NK-92 treated with Interleukin-12 subunit alpha and Interleukin-12 subunit beta, amount 100 ng/mL, for 24 hours (cell line): ENCODE data around the gene NPIPA7.
"Not testable (repeated sequence)": the region's sequence is repeated elsewhere in the genome, so short reads cannot be mapped to it uniquely, and the experiment has no call there.

Experiments used
- DNase-seq: peaks from one replicate; lab custom pipeline; 2025; lab: John Stamatoyannopoulos, UW

Gene NPIPA7

DNA sequence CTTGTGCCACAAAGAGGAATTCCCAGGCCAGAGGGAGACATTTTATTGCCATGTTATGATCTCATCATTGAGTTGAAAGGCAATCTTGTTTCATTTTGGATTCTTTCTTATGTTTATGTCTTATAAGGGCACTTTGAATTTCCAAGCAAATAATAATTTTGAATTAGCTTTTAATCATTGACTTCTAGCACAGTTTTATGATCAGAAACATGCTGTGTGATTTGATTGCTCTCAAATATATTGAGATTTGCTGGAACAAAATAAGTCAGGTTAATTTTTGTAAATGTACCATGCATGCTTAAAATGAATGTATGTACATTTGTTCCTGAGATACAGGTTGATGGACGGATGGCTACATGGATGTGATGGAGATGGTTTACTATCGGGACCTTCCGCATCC, at the start of gene NPIPA7:
NPIPA7 (plus strand) TSS at position 301 of the 400 bp plus-strand sequence. CDS start 105 bp downstream, outside the sequence.
- DNase-seq, result not testable (repeated sequence)

GRCh38 chr16:16331466-16331865, 47.5 kb upstream of the NPIPA7 start:
- not testable (repeated sequence) for DNase-seq

DNA sequence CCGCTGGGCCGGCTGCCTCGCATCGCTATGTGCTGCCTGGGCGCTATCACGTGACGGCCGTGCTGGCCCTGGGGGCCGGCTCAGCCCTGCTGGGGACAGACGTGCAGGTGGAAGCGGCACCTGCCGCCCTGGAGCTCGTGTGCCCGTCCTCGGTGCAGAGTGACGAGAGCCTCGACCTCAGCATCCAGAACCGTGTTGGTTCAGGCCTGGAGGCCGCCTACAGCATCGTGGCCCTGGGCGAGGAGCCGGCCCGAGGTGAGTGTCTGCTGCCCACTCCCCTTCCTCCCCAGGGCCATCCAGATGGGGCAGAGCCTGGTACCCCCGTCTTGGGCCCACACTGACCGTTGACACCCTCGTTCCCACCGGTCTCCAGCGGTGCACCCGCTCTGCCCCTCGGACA, 21.4 kb upstream of the NPIPA7 start:
- DNase-seq, result not testable (repeated sequence)

DNA sequence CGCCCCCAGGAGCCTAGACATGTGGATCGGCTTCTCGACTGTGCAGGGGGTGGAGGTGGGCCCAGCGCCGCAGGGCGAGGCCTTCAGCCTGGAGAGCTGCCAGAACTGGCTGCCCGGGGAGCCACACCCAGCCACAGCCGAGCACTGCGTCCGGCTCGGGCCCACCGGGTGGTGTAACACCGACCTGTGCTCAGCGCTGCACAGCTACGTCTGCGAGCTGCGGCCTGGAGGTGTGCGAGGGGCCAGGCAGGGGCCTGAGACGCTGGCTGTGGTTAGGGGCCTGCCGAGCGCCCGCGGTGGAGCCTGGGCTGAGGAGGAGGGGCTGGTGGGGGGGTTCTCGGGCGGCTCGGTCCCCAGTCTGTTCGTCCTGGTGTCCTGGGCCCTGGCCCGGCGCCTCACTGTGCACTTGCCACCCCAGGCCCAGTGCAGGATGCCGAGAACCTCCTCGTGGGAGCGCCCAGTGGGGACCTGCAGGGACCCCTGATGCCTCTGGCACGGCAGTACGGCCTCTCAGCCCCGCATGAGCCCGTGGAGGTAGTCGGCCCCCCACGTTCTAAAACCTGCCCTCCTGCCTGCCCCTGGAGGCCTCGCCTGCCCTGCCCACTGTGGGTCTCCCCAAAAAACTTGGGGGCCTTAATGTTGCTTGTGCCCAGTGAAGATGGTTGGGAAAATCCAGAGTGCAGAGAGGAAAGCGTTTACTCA, 20.2 kb upstream of the NPIPA7 start:
- DNase-seq, result not testable (repeated sequence)

DNA sequence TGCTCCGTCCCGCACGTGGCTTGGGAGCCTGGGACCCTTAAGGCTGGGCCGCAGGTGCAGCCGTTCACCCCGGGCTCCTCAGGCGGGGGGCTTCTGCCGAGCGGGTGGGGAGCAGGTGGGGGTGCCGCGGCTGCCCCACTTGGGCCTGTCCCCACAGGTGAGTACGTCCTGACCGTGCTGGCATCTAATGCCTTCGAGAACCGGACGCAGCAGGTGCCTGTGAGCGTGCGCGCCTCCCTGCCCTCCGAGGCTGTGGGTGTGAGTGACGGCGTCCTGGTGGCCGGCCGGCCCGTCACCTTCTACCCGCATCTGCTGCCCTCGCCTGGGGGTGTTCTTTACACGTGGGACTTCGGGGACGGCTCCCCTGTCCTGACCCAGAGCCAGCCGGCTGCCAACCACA, 15.3 kb upstream of the NPIPA7 start:
- DNase-seq, result not testable (repeated sequence)

DNA sequence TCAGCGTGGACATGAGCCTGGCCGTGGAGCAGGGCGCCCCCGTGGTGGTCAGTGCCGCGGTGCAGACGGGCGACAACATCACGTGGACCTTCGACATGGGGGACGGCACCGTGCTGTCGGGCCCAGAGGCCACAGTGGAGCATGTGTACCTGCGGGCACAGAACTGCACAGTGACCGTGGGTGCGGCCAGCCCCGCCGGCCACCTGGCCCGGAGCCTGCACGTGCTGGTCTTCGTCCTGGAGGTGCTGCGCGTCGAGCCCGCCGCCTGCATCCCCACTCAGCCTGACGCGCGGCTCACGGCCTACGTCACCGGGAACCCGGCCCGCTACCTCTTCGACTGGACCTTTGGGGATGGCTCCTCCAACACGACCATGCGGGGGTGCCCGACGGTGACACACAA, 14.8 kb upstream of the NPIPA7 start:
- DNase-seq, result not testable (repeated sequence)

DNA sequence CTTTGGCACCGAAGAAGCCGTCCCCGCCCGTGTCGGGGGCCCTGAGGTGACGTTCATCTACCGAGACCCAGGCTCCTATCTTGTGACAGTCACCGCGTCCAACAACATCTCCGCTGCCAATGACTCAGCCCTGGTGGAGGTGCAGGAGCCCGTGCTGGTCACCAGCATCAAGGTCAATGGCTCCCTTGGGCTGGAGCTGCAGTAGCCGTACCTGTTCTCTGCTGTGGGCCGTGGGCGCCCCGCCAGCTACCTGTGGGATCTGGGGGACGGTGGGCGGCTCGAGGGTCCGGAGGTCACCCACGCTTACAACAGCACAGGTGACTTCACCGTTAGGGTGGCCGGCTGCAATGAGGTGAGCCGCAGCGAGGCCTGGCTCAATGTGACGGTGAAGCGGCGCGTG, 14.2 kb upstream of the NPIPA7 start:
- not testable (repeated sequence) for DNase-seq

- DNase-seq, result not testable (repeated sequence)
Observed at GRCh38 chr16:16365319-16365718, 13.6 kb upstream of the NPIPA7 start.

DNA sequence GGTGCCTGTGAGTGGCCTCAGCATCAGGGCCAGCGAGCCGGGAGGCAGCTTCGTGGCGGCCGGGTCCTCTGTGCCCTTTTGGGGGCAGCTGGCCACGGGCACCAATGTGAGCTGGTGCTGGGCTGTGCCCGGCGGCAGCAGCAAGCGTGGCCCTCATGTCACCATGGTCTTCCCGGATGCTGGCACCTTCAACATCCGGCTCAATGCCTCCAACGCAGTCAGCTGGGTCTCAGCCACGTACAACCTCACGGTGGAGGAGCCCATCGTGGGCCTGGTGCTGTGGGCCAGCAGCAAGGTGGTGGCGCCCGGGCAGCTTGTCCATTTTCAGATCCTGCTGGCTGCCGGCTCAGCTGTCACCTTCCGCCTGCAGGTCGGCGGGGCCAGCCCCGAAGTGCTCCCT, 13.1 kb upstream of the NPIPA7 start:
- not testable (repeated sequence) for DNase-seq

DNA sequence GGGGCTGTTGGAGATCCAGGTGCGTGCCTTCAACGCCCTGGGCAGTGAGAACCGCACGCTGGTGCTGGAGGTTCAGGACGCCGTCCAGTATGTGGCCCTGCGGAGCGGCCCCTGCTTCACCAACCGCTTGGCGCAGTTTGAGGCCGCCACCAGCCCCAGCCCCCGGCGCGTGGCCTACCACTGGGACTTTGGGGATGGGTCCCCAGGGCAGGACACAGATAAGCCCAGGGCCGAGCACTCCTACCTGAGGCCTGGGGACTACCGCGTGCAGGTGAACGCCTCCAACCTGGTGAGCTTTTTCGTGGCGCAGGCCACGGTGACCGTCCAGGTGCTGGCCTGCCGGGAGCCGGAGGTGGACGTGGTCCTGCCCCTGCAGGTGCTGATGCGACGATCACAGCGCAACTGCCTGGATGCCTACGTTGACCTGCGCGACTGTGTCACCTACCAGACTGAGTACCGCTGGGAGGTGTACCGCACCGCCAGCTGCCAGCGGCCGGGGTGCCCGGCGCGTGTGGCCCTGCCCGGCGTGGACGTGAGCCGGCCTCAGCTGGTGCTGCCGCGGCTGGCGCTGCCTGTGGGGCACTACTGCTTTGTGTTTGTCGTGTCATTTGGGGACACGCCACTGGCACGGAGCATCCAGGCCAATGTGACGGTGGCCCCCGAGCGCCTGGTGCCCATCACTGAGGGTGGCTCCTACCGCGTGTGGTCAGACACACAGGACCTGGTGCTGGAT, 12.2 kb upstream of the NPIPA7 start:
- DNase-seq, result not testable (repeated sequence)

GRCh38 chr16:16367285-16367628, 11.7 kb upstream of the NPIPA7 start:
- DNase-seq, result not testable (repeated sequence)

DNA sequence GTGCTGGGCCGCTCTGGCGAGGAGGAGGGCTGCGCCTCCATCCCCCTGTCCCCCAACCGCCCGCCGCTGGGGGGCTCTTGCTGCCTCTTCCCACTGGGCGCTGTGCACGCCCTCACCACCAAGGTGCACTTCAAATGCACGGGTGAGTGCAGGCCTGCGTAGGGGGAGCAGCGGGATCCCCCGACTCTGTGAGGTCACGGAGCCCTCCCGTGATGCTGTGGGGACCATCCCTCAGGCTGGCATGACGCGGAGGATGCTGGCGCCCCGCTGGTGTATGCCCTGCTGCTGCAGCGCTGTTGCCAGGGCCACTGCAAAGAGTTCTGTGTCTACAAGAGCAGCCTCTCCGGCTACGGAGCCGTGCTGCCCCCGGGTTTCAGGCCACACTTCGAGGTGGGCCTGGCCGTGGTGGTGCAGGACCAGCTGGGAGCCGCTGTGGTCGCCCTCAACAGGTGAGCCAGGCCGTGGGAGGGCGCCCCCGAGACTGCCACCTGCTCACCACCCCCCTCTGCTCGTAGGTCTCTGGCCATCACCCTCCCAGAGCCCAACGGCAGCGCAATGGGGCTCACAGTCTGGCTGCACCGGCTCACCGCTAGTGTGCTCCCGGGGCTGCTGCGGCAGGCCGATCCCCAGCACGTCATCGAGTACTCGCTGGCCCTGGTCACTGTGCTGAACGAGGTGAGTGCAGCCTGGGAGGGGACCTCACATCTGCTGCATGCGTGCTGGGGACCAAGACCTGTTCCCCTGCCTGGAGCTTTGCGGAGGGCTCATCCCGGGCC, 9.7 kb upstream of the NPIPA7 start:
- not testable (repeated sequence) for DNase-seq

- not testable (repeated sequence) for DNase-seq
Observed at GRCh38 chr16:16371136-16371735, 7.7 kb upstream of the NPIPA7 start.

DNA sequence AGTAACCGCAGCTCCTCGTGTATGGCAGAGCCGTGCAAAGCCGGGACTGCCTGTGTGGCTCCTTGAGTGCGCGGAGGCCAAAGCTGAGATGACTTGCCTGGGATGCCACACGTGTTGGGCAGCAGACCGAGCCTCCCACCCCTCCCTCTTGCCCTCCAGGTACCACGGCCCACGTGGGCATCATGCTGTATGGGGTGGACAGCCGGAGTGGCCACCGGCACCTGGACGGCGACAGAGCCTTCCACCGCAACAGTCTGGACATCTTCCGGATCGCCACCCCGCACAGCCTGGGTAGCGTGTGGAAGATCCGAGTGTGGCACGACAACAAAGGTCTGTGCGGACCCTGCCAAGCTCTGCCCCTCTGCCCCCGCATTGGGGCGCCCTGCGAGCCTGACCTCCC, 4.7 kb upstream of the NPIPA7 start:
- not testable (repeated sequence) for DNase-seq

DNA sequence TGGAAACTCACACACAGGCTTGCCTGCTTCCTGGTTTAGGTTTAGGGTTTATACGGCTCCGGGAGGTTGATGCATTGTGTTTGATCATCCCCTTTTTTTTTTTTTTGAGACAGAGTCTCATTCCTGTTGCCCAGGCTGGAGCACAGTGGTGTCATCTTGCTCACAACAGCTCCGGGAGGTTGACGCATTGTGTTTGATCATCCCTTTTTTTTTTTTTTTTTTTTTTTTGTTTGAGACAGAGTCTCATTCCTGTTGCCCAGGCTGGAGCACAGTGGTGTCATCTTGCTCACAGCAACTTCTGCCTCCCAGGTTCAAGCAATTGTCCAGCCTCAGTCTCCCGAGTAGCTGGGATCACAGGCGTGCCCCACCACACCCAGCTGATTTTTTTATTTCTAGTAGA, 20.7 kb downstream of the NPIPA7 start:
- not testable (repeated sequence) for DNase-seq

DNA sequence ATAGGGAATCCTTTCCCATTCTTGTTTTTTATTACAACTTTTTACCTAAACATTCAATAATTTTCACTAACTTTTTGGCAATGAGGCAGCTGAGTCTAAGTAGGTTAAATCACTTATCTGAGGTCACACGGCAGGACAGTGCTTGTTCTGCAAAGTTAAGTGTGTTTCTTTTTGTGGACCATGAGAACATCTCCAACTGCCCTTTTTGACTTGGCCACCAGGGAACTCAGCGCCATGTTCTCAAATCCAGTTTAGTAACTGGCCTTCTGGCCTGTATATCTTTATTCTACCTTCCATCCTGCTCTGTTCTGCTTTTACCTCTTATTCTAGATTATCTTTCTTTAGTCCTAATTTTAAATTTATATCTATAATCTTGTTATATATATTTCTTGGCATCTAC, 23.4 kb downstream of the NPIPA7 start:
- DNase-seq, result not testable (repeated sequence)

- not testable (repeated sequence) for DNase-seq
Observed at GRCh38 chr16:16404283-16404682, 25.3 kb downstream of the NPIPA7 start.

DNA sequence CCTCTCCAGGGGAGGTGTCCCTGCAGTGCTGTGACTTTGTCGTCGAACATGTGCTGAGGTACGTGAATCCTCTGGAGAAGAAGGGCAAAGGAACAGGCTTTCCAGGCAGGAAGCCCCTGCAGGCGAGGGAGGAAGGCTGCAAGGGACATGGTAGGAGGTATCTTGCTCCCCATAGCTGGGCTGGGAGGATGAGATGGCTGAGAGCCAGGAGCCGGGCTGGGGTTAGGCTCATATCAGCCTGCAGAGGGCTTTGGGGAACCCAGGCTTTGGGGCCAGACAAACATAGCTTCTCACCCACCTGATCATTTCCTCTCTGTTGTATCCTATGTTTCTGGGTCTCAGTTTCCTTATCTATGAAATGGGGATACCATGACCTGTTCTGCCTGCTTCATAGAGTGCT, 26.5 kb downstream of the NPIPA7 start:
- not testable (repeated sequence) for DNase-seq

DNA sequence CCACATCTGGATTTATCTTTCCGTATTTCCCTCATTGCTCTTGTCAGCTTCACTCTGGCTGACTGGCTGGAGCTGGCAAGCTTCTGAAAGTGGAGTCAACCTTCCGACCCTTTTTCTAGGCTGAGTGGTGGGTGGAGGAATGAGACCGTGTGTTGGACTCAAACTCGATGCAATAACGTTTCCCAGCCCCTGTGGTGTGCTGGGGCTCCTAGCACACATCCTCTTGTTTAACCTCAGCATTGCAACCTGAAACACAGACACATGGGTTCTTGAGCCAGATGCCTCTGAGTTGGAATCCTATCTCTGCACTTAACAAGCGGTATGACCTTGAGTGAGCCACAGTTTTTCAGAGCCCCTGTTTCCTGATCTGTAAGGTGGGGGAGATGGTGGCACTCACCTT, 29.5 kb downstream of the NPIPA7 start:
- DNase-seq, result not testable (repeated sequence)

DNA sequence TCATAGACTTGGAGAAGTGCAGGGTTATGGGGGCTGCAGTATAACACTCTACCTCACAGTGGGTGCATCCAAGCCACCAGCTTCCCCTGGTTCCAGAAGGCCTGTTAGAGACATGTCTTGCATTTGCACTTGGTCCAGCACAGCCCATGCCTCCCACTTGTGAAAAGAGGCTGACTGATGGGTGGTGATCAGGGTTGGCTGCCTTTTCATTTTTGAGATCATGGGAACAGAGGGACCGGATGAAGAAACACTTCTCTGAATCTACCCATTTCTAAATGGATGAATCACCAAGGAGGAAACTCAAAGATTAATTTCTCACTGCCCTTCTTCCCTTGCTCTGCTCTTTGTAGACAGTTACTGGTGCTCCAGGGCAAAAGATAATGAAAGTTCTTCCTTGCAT, 34.8 kb downstream of the NPIPA7 start:
- not testable (repeated sequence) for DNase-seq

GRCh38 chr16:16417071-16417470, 38.1 kb downstream of the NPIPA7 start:
- DNase-seq, result not testable (repeated sequence)

GRCh38 chr16:16417914-16418544, 39.1 kb downstream of the NPIPA7 start:
- not testable (repeated sequence) for DNase-seq
